Brain microvascular endothelial cell (primary cell): Measurements from ENCODE around the gene COPS6.
A peak's percentile ranks its signal among the peaks of the same experiment; 100 is the strongest.

Experiments
- DNase-seq: peaks from one replicate; pipeline ENCODE4 v3.0.0-alpha.2; 2020
- H3K27ac ChIP-seq: fragments of 250-450 bp; sonication (Bioruptor Pico); 2 replicates; pipeline ENCODE4 v1.5.1; 2020; ENCODE audit warnings: mild to moderate bottlenecking, moderate library complexity
- H3K27me3 ChIP-seq: fragments of 250-450 bp; sonication (Bioruptor Pico); replicated peaks from 2 replicates; pipeline ENCODE4 v1.5.1; 2020; ENCODE audit warnings: mild to moderate bottlenecking
- H3K36me3 ChIP-seq: fragments of 250-450 bp; sonication (Bioruptor Pico); replicated peaks from 2 replicates; pipeline ENCODE4 v1.5.1; 2020; ENCODE audit warnings: mild to moderate bottlenecking
- H3K4me3 ChIP-seq: 2 replicates; pipeline ENCODE4 v1.5.1; 2011; ENCODE audit warnings: low read depth, mild to moderate bottlenecking, control low read depth, low read length, moderate library complexity
- in situ Hi-C: cut with HindIII; loops from 2 replicates; pipeline ENCODE4 v1.10.0; 2017; ENCODE audit warnings: low sequenced_read_pairs, low pct_ligation_motif_present
- TF ChIP-seq, protein P1 (sequence below): IDR thresholded peaks from 2 replicates; pipeline ENCODE4 v1.5.1; 2011; ENCODE audit warnings: low read depth, mild to moderate bottlenecking, moderate library complexity, low read length, control low read depth, inconsistent platforms; ENCODE audit errors: missing control alignments

COPS6 gene

DNA sequence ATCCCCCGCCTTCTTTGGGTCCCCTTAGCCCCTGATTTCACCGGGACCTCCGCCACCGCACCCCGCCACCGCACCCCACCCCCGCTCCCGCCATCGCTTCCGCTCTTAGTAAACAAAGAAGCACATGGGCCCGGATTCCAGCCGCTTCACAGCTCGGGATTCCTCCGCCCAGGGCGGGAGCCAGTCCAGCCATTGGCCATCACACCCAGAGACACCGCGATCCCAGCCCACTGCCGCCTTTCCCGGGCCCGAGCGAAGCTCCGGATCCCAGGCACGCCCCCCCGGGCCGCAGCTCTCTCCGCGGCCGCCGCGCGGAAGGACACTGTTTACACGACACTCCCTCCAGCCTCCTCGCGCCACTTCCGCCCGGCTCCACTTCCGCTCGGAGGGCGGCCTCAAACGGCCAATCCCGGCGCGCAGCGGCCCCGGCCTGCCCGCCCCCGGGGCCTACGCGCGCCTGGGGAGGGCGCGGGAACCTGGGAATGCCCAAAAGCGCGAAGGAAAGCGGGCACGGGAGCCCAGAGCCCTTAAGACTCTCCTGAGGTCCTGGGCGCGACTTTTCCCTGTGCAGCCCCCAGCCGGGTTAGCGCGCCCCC lies 11.7 kb downstream of the COPS6 start:
- in situ Hi-C loops = no loop called here
- no peaks in the 10 kb centered on the region for H3K27me3 ChIP-seq
- H3K36me3 ChIP-seq = peaks cover 41% of the 10 kb centered on the region
- peak; percentile 97 for DNase-seq
- H3K27ac ChIP-seq = peak overlapping the region; percentile 93
- TF ChIP-seq, protein P1, sequence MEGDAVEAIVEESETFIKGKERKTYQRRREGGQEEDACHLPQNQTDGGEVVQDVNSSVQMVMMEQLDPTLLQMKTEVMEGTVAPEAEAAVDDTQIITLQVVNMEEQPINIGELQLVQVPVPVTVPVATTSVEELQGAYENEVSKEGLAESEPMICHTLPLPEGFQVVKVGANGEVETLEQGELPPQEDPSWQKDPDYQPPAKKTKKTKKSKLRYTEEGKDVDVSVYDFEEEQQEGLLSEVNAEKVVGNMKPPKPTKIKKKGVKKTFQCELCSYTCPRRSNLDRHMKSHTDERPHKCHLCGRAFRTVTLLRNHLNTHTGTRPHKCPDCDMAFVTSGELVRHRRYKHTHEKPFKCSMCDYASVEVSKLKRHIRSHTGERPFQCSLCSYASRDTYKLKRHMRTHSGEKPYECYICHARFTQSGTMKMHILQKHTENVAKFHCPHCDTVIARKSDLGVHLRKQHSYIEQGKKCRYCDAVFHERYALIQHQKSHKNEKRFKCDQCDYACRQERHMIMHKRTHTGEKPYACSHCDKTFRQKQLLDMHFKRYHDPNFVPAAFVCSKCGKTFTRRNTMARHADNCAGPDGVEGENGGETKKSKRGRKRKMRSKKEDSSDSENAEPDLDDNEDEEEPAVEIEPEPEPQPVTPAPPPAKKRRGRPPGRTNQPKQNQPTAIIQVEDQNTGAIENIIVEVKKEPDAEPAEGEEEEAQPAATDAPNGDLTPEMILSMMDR = no peak
- peak overlapping the region; percentile 81 for H3K4me3 ChIP-seq

DNA sequence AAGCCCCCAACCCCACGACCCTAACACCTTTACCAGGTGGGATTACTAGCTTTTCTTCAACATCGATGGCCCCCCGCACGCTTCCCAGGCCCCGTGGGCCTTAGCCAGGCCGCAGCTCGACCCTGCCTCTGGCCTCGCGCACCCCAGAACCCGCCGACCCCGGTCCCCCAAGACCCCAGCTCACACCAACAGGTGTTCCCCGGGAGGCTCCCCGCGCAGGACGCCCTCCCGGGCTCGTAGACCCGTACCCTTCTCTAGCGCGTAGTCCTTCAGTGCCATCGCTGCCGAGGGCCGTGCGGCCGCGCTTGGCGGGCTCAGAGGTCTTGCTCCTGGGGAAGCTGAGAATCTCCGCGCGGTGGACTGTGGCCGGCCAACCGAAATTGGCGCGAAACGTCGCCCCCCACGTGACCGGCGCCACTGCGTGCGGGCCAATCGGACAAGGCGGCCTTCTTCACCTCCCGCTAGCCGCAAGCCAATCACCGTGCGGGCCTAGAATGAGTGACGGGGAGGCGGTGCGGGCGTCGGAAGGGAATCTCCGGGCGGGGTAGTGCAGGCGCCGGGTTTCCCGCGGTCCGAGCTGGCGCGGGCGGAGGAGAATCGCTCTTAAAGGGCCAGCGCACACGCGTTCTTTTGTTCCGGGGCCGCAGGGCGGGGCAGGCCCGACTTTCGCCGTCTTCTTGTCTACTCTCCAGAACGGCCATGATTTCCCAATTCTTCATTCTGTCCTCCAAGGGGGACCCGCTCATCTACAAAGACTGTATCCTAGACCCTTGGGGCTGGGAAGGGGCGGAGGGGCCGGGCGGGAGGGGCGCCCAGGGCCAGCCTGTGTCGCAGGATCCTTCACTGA lies 12.5 kb downstream of the COPS6 start, which contains the start of the genes AP4M1 and MCM7:
AP4M1 (plus strand) TSS at position 628 of the 847 bp plus-strand sequence; CDS start at position 700, 72 bp downstream.
MCM7 (minus strand) TSS at position 382 of the 847 bp plus-strand sequence; CDS start at position 279, 103 bp downstream.
- in situ Hi-C loops = no loop called here
- H3K27ac ChIP-seq = peak within 1 kb of the TSS; percentile 93
- TF ChIP-seq, protein P1 = no peak

DNA sequence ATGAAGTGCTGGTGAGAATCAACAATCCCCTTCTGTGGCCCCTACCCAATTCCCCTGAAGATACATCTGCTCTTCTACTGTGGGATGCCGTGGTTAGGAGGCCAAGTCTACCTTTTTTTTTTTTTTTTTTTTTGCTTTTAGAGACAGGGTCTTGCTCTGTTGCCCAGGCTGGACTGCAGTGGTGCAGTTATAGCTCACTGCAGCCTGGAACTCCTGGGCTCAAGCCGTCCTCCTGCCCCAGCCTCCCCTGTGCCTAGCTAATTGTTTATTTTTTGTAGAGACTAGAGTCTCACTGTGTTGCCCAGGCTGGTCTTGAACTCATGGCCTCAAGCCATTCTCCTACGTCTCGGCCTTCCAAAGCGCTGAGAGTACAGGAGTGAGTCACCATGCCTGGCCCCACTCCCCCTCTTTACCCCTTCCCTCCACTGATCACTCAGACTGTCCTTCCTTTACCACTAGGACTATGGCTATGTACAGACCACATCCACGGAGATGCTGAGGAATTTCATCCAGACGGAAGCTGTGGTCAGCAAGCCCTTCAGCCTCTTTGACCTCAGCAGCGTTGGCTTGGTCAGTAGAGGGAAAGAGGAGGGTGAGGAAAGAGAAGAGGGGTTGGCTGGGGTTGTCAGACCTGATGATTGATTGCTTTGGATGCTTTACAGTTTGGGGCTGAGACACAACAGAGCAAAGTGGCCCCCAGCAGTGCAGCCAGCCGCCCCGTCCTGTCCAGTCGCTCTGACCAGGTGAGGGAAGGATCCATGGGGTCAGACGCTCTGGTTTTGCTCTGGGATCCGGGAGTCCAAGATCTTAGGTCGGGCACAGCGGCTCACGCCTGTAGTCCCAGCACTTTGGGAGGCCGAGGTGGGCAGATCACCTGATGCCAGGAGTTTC lies 14.4 kb downstream of the COPS6 start:
- TF ChIP-seq, protein P1 = peak; percentile 14
- peak; percentile 89 for DNase-seq
- Histone ChIP-seq H3K27me3 (no peaks in the 10 kb centered on the region), H3K27ac (peak overlapping the region; percentile 40), H3K36me3 (peaks cover 24% of the 10 kb centered on the region), H3K4me3 (peak overlapping the region; percentile 81)
- in situ Hi-C loops = no loop called here

More for the DNA sequence above, 12.5 kb downstream of the COPS6 start, which contains the start of the genes AP4M1 and MCM7:
- Histone ChIP-seq H3K4me3 (peak within 1 kb of the TSS; percentile 81), H3K36me3 (peaks cover 34% of the 10 kb centered on the region), H3K27me3 (no peaks in the 10 kb centered on the region)
- peak; percentile 98 for DNase-seq

DNA sequence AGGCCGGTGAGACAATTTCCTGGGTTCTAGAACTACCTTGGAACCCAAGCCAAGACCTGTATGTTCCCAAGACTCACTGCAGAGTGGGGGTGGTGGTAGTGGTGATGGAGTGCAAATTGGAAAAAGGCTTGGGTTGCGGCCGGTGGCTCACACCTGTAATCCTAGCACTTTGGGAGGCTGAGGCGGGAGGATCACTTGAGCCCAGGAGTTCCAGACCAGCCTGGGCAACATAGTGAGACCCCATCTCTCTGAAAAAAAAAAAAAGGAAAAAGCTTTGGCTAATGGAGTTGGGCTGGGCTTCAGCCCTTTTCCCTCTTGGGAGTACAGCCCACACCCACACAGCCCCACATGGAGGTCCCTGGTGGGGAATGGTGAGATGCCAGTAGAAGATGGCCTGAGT lies 16.8 kb downstream of the COPS6 start:
- in situ Hi-C loops = no loop called here
- H3K36me3 ChIP-seq = peaks cover 21% of the 10 kb centered on the region
- no peaks in the 10 kb centered on the region for H3K27me3 ChIP-seq
- TF ChIP-seq, protein P1 = no peak
- no peak for DNase-seq
- no peak overlapping the region for H3K4me3 ChIP-seq
- no peak overlapping the region for H3K27ac ChIP-seq

DNA sequence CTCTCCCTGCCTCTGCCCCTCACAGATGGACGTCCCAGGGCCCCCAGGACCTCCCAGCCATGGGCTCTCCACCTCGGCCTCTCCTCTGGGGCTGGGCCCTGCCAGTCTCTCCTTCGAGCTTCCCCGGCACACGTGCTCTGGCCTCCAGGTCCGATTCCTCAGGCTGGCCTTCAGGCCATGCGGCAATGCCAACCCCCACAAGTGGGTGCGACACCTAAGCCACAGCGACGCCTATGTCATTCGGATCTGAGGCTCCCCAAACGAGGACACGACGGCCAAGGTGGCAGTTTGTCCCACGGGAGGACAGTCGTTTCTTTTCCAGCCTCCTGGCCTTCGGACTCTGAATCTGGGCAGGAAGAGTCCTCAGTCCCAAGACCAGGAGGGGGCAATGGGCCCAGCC lies 17.9 kb downstream of the COPS6 start:
- Histone ChIP-seq H3K36me3 (peaks cover 29% of the 10 kb centered on the region), H3K4me3 (no peak overlapping the region), H3K27ac (no peak overlapping the region), H3K27me3 (no peaks in the 10 kb centered on the region)
- no peak for DNase-seq
- TF ChIP-seq, protein P1 = no peak
- in situ Hi-C loops = no loop called here
